GM19240 (cell line): ENCODE results near the gene NEK8.

Source experiments
- DNase-seq: peaks from one replicate; pipeline ENCODE4 v3.0.0; 2011; ENCODE audit warnings: low spot score; ENCODE audit not compliant: insufficient read length

NEK8 gene

GRCh38 chr17:28728364-28729200 is at the start of gene NEK8:
NEK8 (plus strand) TSS chr17:28728788; CDS start chr17:28728814, 26 bp downstream.
- DNase-seq, result peak; percentile 53

- DNase-seq, result no peak
These were observed 45.9 kb upstream of the NEK8 start for GRCh38 chr17:28682655-28683054.

GRCh38 chr17:28684963-28685362 is 43.6 kb upstream of the NEK8 start:
- no peak for DNase-seq

GRCh38 chr17:28685366-28685765 is 43.2 kb upstream of the NEK8 start:
- DNase-seq, result no peak

GRCh38 chr17:28686296-28686695 is 42.3 kb upstream of the NEK8 start:
- no peak for DNase-seq

- no peak for DNase-seq
These were observed 40.1 kb upstream of the NEK8 start for GRCh38 chr17:28688481-28688880.

GRCh38 chr17:28689011-28689410 is 39.6 kb upstream of the NEK8 start:
- no peak for DNase-seq

GRCh38 chr17:28693869-28694268 is 34.7 kb upstream of the NEK8 start:
- DNase-seq, result no peak

GRCh38 chr17:28698253-28698941 is 30.2 kb upstream of the NEK8 start:
- no peak for DNase-seq

GRCh38 chr17:28700278-28700677 is 28.3 kb upstream of the NEK8 start:
- DNase-seq, result no peak

- no peak for DNase-seq
These were observed 27.6 kb upstream of the NEK8 start for GRCh38 chr17:28700830-28701492.

GRCh38 chr17:28702026-28702751 is 26.4 kb upstream of the NEK8 start:
- DNase-seq, result no peak

- DNase-seq, result no peak
These were observed 25.8 kb upstream of the NEK8 start for GRCh38 chr17:28702752-28703150.

GRCh38 chr17:28703552-28704218 is 24.9 kb upstream of the NEK8 start:
- DNase-seq, result no peak

GRCh38 chr17:28704219-28704858 is 24.2 kb upstream of the NEK8 start:
- no peak for DNase-seq

- DNase-seq, result no peak
These were observed 23.4 kb upstream of the NEK8 start for GRCh38 chr17:28705074-28705659.

- no peak for DNase-seq
These were observed 22.8 kb upstream of the NEK8 start for GRCh38 chr17:28705728-28706334.

- no peak for DNase-seq
These were observed 21.9 kb upstream of the NEK8 start for GRCh38 chr17:28706471-28707338.

GRCh38 chr17:28707339-28707720 is 21.3 kb upstream of the NEK8 start:
- no peak for DNase-seq
